Right lobe of liver (tissue), 4 donors: ENCODE measurements around the gene AGGF1.

Source experiments
- POLR2A ChIP-seq: fragments of 450-650 bp; IDR thresholded peaks from one replicate; pipeline ENCODE4 v1.6.1; 2017; ENCODE audit warnings: antibody characterized with exemption, mild to moderate bottlenecking
- TF ChIP-seq, protein P1 (sequence below), 4 donors: fragments of 200-600 bp in 3 of 4; fragments of 450-650 bp in 1 of 4; IDR thresholded peaks; one replicate each; pipeline versions ENCODE4 v1.5.1 to v1.8.0; 2016 to 2022; ENCODE audit warnings: antibody characterized with exemption in 4 of 4, mild to moderate bottlenecking in 2 of 4
- donor health status: DM: no; HTN: no; CAD: no.
- donor health status: DM: no; HTN: no; CAD: no.
- donor health status: DM: no; HTN: yes; CAD: no.

DNA sequence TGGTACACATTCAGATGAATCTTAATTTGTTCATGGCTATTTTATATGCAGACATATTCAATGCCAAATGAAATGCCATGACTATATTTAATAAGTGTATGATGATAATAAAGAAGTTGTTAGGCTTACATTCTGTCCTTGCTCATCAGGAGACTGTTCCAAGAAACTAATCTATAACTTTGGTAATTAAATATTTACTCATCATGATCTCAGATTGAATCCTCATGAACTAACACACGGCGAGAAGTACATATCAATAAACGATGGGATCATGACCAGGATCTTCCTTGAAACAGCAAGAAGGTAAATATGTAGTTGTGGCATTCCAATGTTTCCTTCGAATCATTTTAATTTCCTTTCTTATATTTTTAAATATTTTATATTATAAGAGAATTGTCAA lies 12.5 kb upstream of the AGGF1 start:
- TF ChIP-seq POLR2A = no peak
- TF ChIP-seq, protein P1, sequence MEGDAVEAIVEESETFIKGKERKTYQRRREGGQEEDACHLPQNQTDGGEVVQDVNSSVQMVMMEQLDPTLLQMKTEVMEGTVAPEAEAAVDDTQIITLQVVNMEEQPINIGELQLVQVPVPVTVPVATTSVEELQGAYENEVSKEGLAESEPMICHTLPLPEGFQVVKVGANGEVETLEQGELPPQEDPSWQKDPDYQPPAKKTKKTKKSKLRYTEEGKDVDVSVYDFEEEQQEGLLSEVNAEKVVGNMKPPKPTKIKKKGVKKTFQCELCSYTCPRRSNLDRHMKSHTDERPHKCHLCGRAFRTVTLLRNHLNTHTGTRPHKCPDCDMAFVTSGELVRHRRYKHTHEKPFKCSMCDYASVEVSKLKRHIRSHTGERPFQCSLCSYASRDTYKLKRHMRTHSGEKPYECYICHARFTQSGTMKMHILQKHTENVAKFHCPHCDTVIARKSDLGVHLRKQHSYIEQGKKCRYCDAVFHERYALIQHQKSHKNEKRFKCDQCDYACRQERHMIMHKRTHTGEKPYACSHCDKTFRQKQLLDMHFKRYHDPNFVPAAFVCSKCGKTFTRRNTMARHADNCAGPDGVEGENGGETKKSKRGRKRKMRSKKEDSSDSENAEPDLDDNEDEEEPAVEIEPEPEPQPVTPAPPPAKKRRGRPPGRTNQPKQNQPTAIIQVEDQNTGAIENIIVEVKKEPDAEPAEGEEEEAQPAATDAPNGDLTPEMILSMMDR (IDR thresholded peaks at IDR 0.05) = no peak
